ENCODE measurements around the gene PTPN3.
A peak's percentile ranks its signal among the peaks of the same experiment; 100 is the strongest.

Gene PTPN3

GRCh38 chr9:109451311-109452025 lies 46.6 kb downstream of the PTPN3 start:
- DNase-seq: no peak

DNA sequence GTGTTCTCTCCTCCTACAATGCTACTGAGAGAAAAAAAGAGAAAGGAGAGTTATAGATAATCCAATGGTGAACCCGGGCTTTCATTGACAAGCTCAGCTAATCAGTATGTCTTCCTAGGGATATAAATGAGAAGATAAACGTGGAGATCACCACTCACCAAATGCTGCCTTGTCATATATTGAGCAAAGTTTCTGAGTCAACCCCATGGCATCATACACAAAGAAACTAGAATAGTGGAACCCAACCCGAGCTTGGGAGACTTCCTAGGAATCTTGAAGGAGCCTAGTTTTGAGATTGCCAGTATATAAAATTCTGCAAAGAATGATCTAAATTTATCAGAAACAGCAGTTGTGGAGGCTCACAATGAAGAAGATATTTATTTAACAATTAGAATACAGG lies 47.8 kb downstream of the PTPN3 start:
- no peak for DNase-seq

DNA sequence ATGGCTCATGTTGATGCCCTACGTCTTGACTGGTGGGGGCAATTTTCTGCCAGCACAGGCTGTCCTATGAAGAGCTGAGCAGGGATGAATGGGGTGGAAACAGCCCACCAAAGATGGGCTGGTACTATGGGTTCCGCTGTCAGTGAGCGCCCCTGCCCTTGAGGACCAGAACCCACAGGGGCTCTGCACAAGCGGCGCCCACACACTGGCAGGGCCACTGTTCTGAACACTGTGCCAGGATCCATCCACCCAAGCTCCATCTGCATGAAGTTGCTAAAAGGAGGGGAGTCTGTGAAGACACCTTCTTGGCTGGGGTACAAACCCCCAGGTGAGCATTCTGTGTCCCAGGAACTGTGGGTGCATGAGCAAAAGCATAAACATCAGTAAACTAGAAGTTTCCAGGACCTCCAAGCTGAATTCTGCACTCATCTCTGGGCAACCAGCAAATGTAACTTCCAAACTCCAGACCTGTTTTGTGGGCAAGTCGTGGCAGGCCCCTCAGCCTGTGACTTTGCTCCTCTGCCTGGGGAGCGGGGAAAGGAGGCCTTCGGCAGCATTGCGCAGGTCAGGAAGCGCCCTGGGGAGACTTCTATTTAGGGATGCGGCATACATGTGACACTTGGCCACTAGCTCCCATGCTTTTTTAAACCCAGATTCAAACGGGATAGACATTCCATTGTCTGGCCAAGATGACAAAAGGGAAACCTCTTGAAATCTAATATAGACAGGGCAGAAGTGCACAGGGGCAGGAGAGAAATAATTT lies 48.9 kb downstream of the PTPN3 start:
- no peak for DNase-seq

DNA sequence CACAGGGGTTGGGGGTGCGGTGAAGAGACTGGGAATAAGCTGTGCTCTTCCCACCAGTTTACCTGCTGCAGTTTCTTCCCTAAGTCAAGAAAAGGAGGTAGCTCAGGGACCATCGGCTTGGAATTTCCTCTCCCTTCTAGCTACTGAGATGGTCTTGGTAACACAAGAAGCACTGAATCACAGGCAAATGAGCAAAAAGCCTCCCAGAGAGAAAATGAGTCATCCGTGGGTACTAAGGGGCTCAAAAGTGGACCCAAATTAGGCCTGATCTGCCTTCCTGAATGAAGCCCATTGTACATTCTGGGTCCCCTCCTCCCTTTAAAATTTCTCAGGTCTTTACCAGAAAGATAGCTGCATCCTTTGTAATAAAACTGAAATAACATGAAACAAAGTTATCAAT lies 49.9 kb downstream of the PTPN3 start:
- peak; percentile 50 for DNase-seq

DNA sequence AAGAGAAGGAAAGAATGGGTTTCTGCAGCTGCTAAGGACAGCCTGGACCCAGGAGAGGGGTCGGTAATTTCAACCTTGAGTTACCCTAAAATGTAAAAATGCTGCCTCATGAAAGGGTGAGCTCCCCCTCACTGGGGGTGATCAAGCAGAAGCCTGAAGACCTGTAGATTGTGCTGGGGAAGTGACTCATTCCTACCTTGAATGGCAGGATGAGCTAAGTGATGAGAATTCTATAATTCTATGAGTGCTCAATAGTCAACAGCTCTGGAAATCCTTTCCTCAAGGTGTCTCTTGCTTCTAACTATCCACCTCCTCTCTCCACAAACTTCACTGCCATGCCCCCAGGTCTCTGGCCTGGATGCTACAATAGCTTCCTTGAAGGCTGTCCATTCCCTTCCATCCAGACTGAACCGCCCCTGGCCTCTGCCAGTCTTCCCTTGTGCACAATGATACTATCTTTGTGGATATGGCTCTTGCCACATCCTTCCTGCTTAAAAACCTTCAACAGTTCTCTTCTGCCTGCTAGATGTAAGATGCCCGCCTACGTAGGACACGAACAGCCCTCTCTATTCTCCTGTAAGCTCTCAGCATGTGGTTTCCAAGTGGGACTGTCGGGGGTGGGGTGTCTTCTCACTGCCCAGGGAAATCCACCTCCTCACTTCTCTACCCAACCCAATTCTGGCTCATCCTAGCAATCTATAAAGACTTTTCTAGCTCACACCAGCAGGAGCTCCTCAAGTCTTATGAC lies 50.6 kb downstream of the PTPN3 start:
- DNase-seq: no peak

- peak; percentile 14 for DNase-seq
Observed at GRCh38 chr9:109444771-109445320, 53.3 kb downstream of the PTPN3 start.

- DNase-seq: no peak
Observed at GRCh38 chr9:109442716-109443115, 55.4 kb downstream of the PTPN3 start.

DNA sequence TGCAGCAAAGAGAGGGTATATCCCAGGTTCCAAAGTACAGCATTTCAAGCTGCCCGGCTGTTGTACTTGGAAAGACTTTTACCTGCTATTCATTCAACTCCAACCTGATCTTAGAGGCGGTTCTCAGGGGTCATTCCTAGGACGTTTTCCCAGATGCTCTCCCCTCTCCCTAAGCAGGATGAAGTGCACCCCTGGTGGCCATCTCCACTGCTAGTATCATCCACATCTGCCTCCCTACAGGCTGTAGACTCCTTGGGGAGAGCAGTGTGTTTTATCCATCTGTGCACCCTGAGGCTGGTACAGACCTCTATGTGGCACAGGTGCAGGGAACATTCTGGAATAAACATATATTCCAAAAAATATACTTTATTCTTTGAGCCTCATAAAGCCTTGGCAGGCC lies 56.8 kb downstream of the PTPN3 start:
- DNase-seq: no peak

GRCh38 chr9:109440797-109441287 lies 57.3 kb downstream of the PTPN3 start:
- DNase-seq: peak; percentile 79

DNA sequence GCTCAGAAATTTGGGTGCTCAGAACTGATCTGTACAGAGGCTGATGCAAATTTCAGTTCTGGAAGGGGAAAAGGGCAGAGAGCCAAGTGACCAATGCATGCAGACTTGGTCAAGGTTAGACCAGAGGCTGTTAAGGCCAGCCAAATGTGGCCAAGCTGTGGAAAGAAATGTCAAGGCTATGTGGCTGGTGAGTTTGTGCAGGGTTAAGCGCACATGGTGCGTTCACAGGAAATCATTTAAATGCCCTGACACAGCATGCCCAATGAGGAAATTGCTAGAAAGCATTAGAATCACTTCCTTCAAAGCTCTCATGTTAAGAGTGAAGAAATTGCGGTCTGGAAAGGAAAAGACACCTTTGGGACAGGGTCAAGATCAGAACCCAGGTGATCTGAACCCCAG lies 58.0 kb downstream of the PTPN3 start:
- DNase-seq: no peak

GRCh38 chr9:109439378-109440116 lies 58.6 kb downstream of the PTPN3 start:
- no peak for DNase-seq

DNA sequence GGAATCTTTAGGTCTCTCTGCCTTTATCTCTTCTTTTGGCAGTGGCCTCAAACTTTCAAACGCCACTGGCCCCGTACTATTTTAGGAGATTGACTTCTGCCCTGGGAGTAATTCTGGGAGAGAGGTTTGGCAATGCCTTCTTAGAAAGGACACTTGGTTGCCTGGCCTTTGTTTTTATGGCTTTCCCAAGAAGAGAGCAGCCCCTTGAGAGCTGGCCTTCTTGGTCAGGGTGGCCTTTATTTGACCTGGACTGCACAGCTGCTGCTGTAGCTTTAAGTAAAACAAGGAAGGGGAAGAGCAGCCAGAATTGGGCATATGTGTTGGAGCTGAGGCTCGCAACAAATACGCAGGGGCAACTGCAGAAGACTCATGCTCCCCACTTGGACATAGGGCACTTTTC lies 60.8 kb downstream of the PTPN3 start:
- no peak for DNase-seq

- no peak for DNase-seq
Observed at GRCh38 chr9:109436071-109436470, 62.0 kb downstream of the PTPN3 start.

DNA sequence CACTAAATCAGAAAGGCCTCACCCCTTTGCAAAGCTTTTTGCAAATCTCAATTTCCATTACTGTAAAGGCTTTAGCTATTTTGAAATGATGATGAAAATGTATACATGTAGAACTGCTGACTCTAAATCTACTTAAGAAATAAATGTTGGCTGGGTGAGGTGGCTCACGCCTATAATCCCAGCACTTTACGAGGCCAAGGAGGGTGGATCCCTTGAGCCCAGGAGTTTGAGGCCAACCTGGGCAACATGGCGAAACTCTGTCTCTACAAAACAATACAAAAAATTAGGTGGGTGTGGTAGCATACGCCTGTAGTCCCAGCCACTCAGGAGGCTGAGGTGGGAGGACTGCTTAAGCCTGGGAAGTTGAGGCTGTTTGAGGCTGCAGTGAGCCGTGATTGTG lies 64.6 kb downstream of the PTPN3 start:
- no peak for DNase-seq

GRCh38 chr9:109430231-109430630 lies 67.9 kb downstream of the PTPN3 start:
- no peak for DNase-seq

- no peak for DNase-seq
Observed at GRCh38 chr9:109428854-109429253, 69.3 kb downstream of the PTPN3 start.

DNA sequence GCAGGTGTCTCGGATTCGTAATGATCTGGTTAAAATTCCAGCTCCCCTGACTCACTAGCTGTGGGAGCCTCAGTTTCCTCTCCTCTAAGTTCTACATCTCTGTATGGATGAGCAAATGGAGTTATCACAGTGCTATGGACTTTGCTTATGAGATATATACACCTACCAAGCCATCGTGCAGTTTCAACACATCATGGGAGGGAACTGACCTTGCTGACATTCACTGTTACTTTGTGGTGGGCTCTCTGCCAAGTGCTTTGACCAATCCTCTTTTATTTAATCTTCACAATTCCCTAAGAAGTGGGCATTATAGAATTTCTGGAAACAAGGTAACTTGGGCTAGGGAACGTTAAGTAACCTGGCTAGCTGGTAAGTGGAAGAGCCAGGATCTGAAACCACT lies 70.2 kb downstream of the PTPN3 start:
- DNase-seq: no peak

DNA sequence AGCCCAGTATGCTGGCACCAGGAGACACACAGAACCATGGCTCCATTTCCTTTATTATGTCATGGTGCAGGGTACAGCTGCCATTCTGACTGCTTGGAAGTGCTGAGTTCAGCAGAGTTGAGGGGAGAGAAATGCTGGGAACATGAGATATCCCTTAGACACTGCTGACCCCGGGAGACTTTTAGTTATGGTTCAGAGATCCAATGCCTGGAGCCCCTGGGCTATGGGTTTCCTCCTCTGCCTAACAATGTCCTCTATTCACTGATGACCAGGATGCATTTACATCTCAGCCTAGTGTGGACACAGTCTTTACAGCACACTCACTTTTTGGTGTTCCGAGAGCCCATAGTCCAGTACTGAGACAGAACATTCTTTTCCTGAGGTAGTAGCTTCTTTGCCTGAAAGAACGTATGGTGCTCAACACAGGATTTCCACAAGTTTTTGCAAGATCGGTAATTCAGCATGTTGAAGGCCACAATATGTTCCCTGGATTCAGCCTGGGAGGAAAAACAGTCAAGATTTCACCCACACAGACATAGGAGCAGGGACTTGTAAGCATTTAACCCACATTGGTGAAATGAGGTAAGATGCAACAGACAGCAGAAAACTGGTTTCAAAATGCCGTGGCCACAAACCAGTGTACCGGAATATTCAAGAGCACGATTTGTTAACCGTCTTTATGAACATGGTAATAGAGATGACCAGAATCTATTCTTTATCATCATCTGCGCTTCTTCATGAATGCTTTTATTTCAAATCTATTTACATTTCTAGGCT lies 71.3 kb downstream of the PTPN3 start:
- DNase-seq: no peak

- DNase-seq: no peak
Observed at GRCh38 chr9:109424618-109425017, 73.5 kb downstream of the PTPN3 start.

GRCh38 chr9:109423877-109424276 lies 74.2 kb downstream of the PTPN3 start:
- DNase-seq: no peak

GRCh38 chr9:109422641-109423040 lies 75.5 kb downstream of the PTPN3 start:
- DNase-seq: no peak

Data from fibroblast of skin of abdomen (primary cell).